ENCODE results near the gene SPATA2L. TPM values are rescaled to one million over a fixed set of nuclear protein-coding genes. Genes with fewer than 3 reads are reported as not detected.

SPATA2L gene
- total and polyA plus RNA-seq, 2 of the 8 experiments (the other 6 are each of a cell fraction or from before 2014, with no cell fraction given), result 9.3 to 12.5 TPM

DNA sequence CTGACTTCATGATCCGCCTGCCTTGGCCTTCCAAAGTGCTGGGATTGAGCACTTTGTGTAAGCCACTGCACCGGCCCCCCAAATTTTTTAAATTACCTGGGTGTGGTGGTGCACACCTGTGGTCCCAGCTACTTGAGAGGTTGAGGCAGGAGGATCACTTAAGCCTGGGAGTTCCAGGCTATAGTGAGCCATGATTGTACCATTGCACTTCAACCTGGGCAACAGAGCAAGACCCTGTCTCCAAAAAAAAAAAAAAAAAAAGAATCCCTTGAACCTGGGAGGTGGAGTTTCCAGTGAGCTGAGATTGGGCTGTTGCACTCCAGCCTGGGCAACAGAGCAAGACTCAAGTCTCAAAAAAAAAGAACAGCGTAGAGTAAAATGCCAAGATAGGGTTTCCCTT lies 35.0 kb upstream of the SPATA2L start:
- Histone ChIP-seq H3K4me1 (replicated peaks in 1 of 4; ENCODE audit: control insufficient read depth in 3 of 4, insufficient read depth in 4 of 4, low read length in 3 of 4) (no peaks in the 10 kb centered on the region), H3K23me2 (ENCODE audit: low read depth, low read length) (no peaks in the 10 kb centered on the region), H2BK120ac (replicated peaks; ENCODE audit: low read depth, low read length) (no peak overlapping the region), H4K8ac (ENCODE audit: extremely low read depth, insufficient read depth, low read length) (no peak overlapping the region), H3K36me3 (ENCODE audit: control insufficient read depth in 2 of 4, insufficient read depth in 4 of 4, low read length in 3 of 4) (peaks cover 22 to 52% (median 44%) of the 10 kb centered on the region in 4 experiments), H3K4me2 (ENCODE audit: insufficient read depth in 1 of 2, low read depth in 2 of 2, low read length in 2 of 2) (no peak overlapping the region), H2BK20ac (ENCODE audit: low read length) (no peak overlapping the region), H3K4me3 (ENCODE audit: extremely low read depth in 1 of 4, insufficient read depth in 2 of 4, low read depth in 3 of 4, low read length in 4 of 4) (no peak overlapping the region), H3K27me3 (replicated peaks in 1 of 4; ENCODE audit: control insufficient read depth in 3 of 4, extremely low read depth in 1 of 4, insufficient read depth in 3 of 4, low read length in 3 of 4) (no peaks in the 10 kb centered on the region), H3K9ac (replicated peaks in 1 of 4; ENCODE audit: extremely low read depth in 1 of 4, low read depth in 3 of 4, low read length in 3 of 4) (no peak overlapping the region), H3K18ac (ENCODE audit: extremely low read depth, low read length) (no peak overlapping the region), H3K27ac (ENCODE audit: low read depth, low read length) (no peak overlapping the region), H2BK5ac (ENCODE audit: low read depth, low read length) (no peak overlapping the region), H3K4ac (replicated peaks; ENCODE audit: insufficient read length, low read depth, low read length) (no peak overlapping the region), H3K79me1 (ENCODE audit: low read depth, low read length) (no peaks in the 10 kb centered on the region), H2BK15ac (ENCODE audit: low read length) (no peak overlapping the region), H3K9me3 (ENCODE audit: insufficient read depth in 2 of 2, low read depth in 1 of 2, low read length in 1 of 2) (no peaks in the 10 kb centered on the region), H3K23ac (ENCODE audit: insufficient read length) (no peak overlapping the region), H4K91ac (replicated peaks; ENCODE audit: insufficient read length, low read length) (no peak overlapping the region), H4K5ac (ENCODE audit: insufficient read length, low read depth, low read length) (no peak overlapping the region), H3K56ac (replicated peaks; ENCODE audit: insufficient read length, low read depth, low read length) (no peak overlapping the region), H2BK12ac (ENCODE audit: low read depth, low read length) (no peak overlapping the region), H3K14ac (ENCODE audit: insufficient read length) (no peak overlapping the region), H4K20me1 (replicated peaks in 1 of 2; ENCODE audit: control insufficient read depth in 1 of 2, insufficient read depth in 2 of 2, low read length in 2 of 2) (peaks cover 3 to 9% of the 10 kb centered on the region in 2 experiments), H3K79me2 (ENCODE audit: control insufficient read depth in 1 of 2, insufficient read depth in 2 of 2, low read length in 2 of 2) (no peaks in the 10 kb centered on the region), H2AFZ (ENCODE audit: low read length) (no peak overlapping the region), H2AK5ac (ENCODE audit: low read depth, low read length) (no peak overlapping the region)
- CTCF ChIA-PET (ENCODE audit: partially characterized antibody), result interaction anchor here (1.0 to 7.8 kb wide), 2 partner anchors 30 to 124 kb away, joined by 3 to 69 read pairs; no protein-coding TSS in a partner anchor
- 91% methylated on average over 3 of the region's 3 CpGs; no CpG with 5 or more reads in 1 of the 2 experiments for WGBS, 2 experiments (ENCODE audit: extremely low coverage in 1 of 2, insufficient coverage in 1 of 2, insufficient read length in 1 of 2, insufficient replicate concordance in 2 of 2, low coverage in 1 of 2, low lambda C conversion rate in 2 of 2, missing lambda C conversion rate in 1 of 2)
- FAIRE-seq, result no peak
- DNase-seq (ENCODE audit: low read depth in 1 of 2, low spot score in 2 of 2), result no peak
- POLR2A ChIA-PET (ENCODE audit: partially characterized antibody), result interaction anchor here (1.3 to 16.1 kb wide), 2 partner anchors 10 to 26 kb away, joined by 3 to 193 read pairs; no protein-coding TSS in a partner anchor
- no peak for TF ChIP-seq CREB1 (IDR thresholded peaks at IDR 0.05)
- no peak for TF ChIP-seq SP1 (IDR thresholded peaks at IDR 0.05; ENCODE audit: low read depth, low read length)
- TF ChIP-seq CTCF (IDR thresholded peaks at IDR 0.05; ENCODE audit: control extremely low read depth in 1 of 3, insufficient read depth in 1 of 3, low read depth in 1 of 3, low read length in 3 of 3), result no peak
- no peak for TF ChIP-seq NANOG (IDR thresholded peaks at IDR 0.05; ENCODE audit: insufficient read depth, low read depth, low read length, poor library complexity, severe bottlenecking)
- no peak for TF ChIP-seq POU5F1 (IDR thresholded peaks at IDR 0.05; ENCODE audit: low read depth, low read length)
- no peak for TF ChIP-seq RFX5 (IDR thresholded peaks at IDR 0.05; ENCODE audit: borderline replicate concordance, low read depth, low read length)
- TF ChIP-seq FOSL1 (IDR thresholded peaks at IDR 0.05; ENCODE audit: insufficient read depth, low read depth, low read length), result no peak
- no peak for TF ChIP-seq MAFK (IDR thresholded peaks at IDR 0.05; ENCODE audit: low read depth, low read length)
- TF ChIP-seq SUZ12 (IDR thresholded peaks at IDR 0.05; ENCODE audit: low read length), result no peak
- TF ChIP-seq CTBP2 (IDR thresholded peaks at IDR 0.05; ENCODE audit: borderline replicate concordance, insufficient read depth, insufficient read length, low read length), result no peak
- no peak for TF ChIP-seq EGR1 (IDR thresholded peaks at IDR 0.05; ENCODE audit: borderline replicate concordance, low read depth, low read length)
- TF ChIP-seq GABPA (IDR thresholded peaks at IDR 0.05; ENCODE audit: borderline replicate concordance, insufficient read depth, low read length), result no peak

Measured in H1 (cell line).